GM19099 (cell line): ENCODE measurements around the gene CA14.

Source experiments
- POLR2A ChIP-seq: IDR thresholded peaks from 3 replicates; pipeline ENCODE4 v1.6.1; 2011; ENCODE audit warnings: low read depth; ENCODE audit not compliant: insufficient read length; ENCODE audit errors: extremely low read depth

CA14 gene

DNA sequence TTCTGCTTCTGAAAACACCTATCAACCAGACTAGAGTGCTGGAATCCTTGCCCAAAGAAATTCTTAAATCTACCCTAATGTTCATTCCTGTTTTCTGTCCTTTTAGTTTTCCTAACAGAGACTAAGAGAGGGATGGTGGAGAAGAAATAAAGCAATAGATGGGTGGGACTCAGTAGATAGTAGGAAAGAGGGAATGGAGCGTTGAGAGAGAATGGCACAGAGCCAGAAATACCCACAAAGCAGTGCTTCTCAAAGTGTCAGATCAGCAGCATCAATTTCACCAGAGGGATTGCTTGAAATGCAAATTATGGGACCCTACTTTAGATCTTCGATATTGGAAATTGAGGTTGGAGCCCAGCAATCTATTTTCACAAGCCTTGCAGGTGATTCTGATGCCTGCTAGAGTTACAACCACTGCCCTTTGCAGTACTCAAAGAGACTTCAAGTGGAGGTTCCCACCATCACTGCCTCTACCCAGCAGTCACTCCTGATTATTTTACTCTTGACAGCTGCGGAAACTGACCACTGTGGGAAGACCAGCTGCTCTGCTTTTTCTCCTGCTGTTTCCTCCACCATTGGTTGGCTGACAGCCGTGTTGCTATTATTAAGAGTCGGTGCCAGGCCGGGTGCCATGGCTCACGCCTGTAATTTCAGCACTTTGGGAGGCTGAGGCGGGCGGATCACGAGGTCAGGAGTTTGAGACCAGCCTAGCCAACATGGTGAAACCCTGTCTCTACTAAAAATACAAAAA, 52.4 kb downstream of the CA14 start:
- no peak for TF ChIP-seq POLR2A

DNA sequence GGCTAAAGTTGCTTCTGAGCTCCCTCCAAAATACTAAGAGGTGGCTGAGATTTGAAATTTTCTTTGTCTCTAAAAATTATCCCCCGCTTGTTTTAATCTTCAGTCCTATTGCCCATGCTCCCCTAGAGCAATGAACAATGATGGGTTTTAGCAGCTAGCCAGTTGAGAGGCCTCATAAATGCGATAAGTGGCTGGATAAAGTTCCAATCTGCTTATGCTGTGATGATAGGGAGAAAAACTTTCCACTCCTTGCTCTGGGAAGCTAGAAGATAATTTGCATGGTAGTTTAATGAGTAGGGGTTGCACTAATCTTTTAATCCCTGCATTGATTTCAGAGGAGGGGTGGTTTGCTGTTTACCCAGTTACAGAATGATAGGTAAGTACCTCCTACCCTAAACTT, 54.2 kb downstream of the CA14 start:
- TF ChIP-seq POLR2A, result no peak
